HCT116 (cell line): ENCODE measurements around the gene ITGAD. TPM values are rescaled to one million over a fixed set of nuclear protein-coding genes. Genes with fewer than 3 reads are reported as not detected.

Experiments used
- ATAC-seq: fragments of 200-7000 bp; cut with Tn5 transposase; 2 replicates; pipeline ENCODE4 v1.9.1; 2020; ENCODE audit warnings: mild to moderate bottlenecking, moderate library complexity
- BruUV-seq: library from RNA; stranded (reverse); fragments of 400-500 nt; replicated peaks from 2 replicates; lab custom pipeline; 2021; lab: Mats Ljungman, UMichigan
- CTCF ChIA-PET: fragments of 300-600 bp; sonication (Branson Sonifier 250); formaldehyde crosslinking; loops from one replicate; lab custom pipeline; 2021; ENCODE audit warnings: antibody characterized with exemption; lab: Charles Lee
- POLR2A ChIA-PET: fragments of 300-600, 350-600 bp; sonication (Branson Sonifier 250); formaldehyde crosslinking; loops from one replicate; lab custom pipeline; 2021; ENCODE audit warnings: antibody characterized with exemption; lab: Charles Lee
- RAD21 ChIA-PET, 2 experiments: fragments of 300-600 bp; sonication (Branson Sonifier 250); formaldehyde crosslinking; loops; one replicate each; lab custom pipeline; 2023; ENCODE audit warnings: low total read pairs in 2 of 2; ENCODE audit not compliant: uncharacterized antibody in 2 of 2, unreplicated experiment in 2 of 2, low non-redundant PET in 1 of 2; lab: Charles Lee
- DNase-seq: peaks from one replicate; pipeline ENCODE4 v3.0.0-alpha.2; 2010; ENCODE audit warnings: low read depth, low spot score
- H2AFZ ChIP-seq: fragments of 200-600 bp; shearing (Covaris generic), sonication (generic); 2 replicates; pipeline ENCODE4 v1.6.1; 2017; ENCODE audit warnings: low read depth, mixed run types, mixed read lengths, antibody characterized with exemption, low read length; ENCODE audit not compliant: poor library complexity, severe bottlenecking
- H3K27ac ChIP-seq: 2 replicates; pipeline ENCODE4 v1.5.1; 2012; ENCODE audit warnings: low read depth, low read length
- H3K27me3 ChIP-seq: fragments of 200-600 bp; sonication (generic); 2 replicates; pipeline ENCODE4 v1.6.1; 2016; ENCODE audit warnings: mixed run types, low read length, mixed read lengths; ENCODE audit not compliant: insufficient read depth
- H3K36me3 ChIP-seq, 2 experiments: fragments of 200-500 bp in 1 of 2; fragments of 200-600 bp in 1 of 2; sonication (Bioruptor generic) in 1 of 2; sonication (generic) in 1 of 2; 2 replicates each; pipeline versions ENCODE4 v1.5.1 to v1.6.1; 2014 to 2016; ENCODE audit warnings: low read length in 2 of 2, inconsistent platforms in 1 of 2, mixed read lengths in 1 of 2, mixed run types in 1 of 2; ENCODE audit not compliant: insufficient read depth in 2 of 2, control insufficient read depth in 1 of 2
- H3K4me1 ChIP-seq, 2 experiments: fragments of 200-600 bp in 1 of 2; sonication (generic) in 1 of 2; 2 replicates each; pipeline versions ENCODE4 v1.5.1 to v1.6.1; 2012 to 2017; ENCODE audit warnings: low read length in 2 of 2, inconsistent platforms in 1 of 2, mild to moderate bottlenecking in 1 of 2, mixed read lengths in 1 of 2, mixed run types in 1 of 2, moderate library complexity in 1 of 2; ENCODE audit not compliant: insufficient read depth in 2 of 2, control insufficient read depth in 1 of 2
- H3K4me2 ChIP-seq: fragments of 200-600 bp; sonication (generic); 2 replicates; pipeline ENCODE4 v1.6.1; 2017; ENCODE audit warnings: mixed run types, low read length, mixed read lengths
- H3K4me3 ChIP-seq, 2 experiments: fragments of 200-600 bp in 1 of 2; sonication (generic) in 1 of 2; replicated peaks in 1 of 2; 2 replicates each; pipeline ENCODE4 v1.5.1; 2011 to 2016; ENCODE audit warnings: low read length in 2 of 2, control low read depth in 1 of 2, low read depth in 1 of 2, mild to moderate bottlenecking in 1 of 2, mixed read lengths in 1 of 2, mixed run types in 1 of 2
- H3K79me2 ChIP-seq: fragments of 200-600 bp; sonication (generic); 2 replicates; pipeline ENCODE4 v1.6.1; 2017; ENCODE audit warnings: mild to moderate bottlenecking, mixed run types, low read length, moderate library complexity, mixed read lengths; ENCODE audit not compliant: insufficient read depth
- H3K9ac ChIP-seq: fragments of 200-600 bp; sonication (generic); 2 replicates; pipeline ENCODE4 v1.6.1; 2016; ENCODE audit warnings: low read length, mixed read lengths
- H3K9me2 ChIP-seq: fragments of 200-600 bp; sonication (generic), shearing (Covaris generic); 2 replicates; pipeline ENCODE4 v1.6.1; 2017; ENCODE audit warnings: mixed run types, mild to moderate bottlenecking, moderate library complexity; ENCODE audit not compliant: insufficient read depth
- H3K9me3 ChIP-seq, 2 experiments: fragments of 200-500 bp in 1 of 2; fragments of 200-600 bp in 1 of 2; sonication (Bioruptor generic) in 1 of 2; sonication (generic) in 1 of 2; 2 replicates each; pipeline ENCODE4 v1.6.1; 2014 to 2017; ENCODE audit warnings: low read length in 2 of 2, mixed read lengths in 2 of 2, inconsistent platforms in 1 of 2, low read depth in 1 of 2, mild to moderate bottlenecking in 1 of 2, mixed run types in 1 of 2, moderate library complexity in 1 of 2; ENCODE audit not compliant: control insufficient read depth in 1 of 2, insufficient read depth in 1 of 2
- H4K20me1 ChIP-seq: fragments of 200-600 bp; sonication (generic), shearing (Covaris generic); 2 replicates; pipeline ENCODE4 v1.6.1; 2017; ENCODE audit warnings: mixed run types, mild to moderate bottlenecking, moderate library complexity; ENCODE audit not compliant: insufficient read depth
- CBX3 ChIP-seq: IDR thresholded peaks from 2 replicates; pipeline ENCODE4 v1.6.1; 2012; ENCODE audit warnings: low read depth
- EZH2phosphoT487 ChIP-seq: fragments of 200-600 bp; IDR thresholded peaks from 2 replicates; pipeline ENCODE4 v1.6.1; 2018; ENCODE audit warnings: antibody characterized with exemption, borderline replicate concordance
- JUND ChIP-seq: IDR thresholded peaks from 2 replicates; pipeline ENCODE4 v1.6.1; 2012
- POLR2A ChIP-seq: IDR thresholded peaks from 2 replicates; pipeline ENCODE4 v1.7.0; 2011; ENCODE audit warnings: borderline replicate concordance; ENCODE audit not compliant: insufficient read depth, insufficient read length; ENCODE audit errors: extremely low read depth
- POLR2AphosphoS5 ChIP-seq: IDR thresholded peaks from 2 replicates; pipeline ENCODE4 v1.6.1; 2011; ENCODE audit warnings: mild to moderate bottlenecking, low read depth, low read length, moderate library complexity
- SIN3A ChIP-seq: IDR thresholded peaks from 2 replicates; pipeline ENCODE4 v1.6.1; 2012; ENCODE audit warnings: low read depth
- SP1 ChIP-seq: IDR thresholded peaks from 2 replicates; pipeline ENCODE4 v1.6.1; 2012; ENCODE audit warnings: low read depth
- TCF7L2 ChIP-seq: IDR thresholded peaks from 2 replicates; pipeline ENCODE4 v1.7.0; 2011; ENCODE audit warnings: borderline replicate concordance, inconsistent platforms; ENCODE audit not compliant: insufficient read depth, insufficient read length; ENCODE audit errors: extremely low read depth
- ZFX ChIP-seq: fragments of 450-650 bp; IDR thresholded peaks from 2 replicates; pipeline ENCODE4 v1.6.1; 2017
- intact Hi-C: fragments of 100-400 bp; cut with micrococcal nuclease; formaldehyde crosslinking; loops from 2 replicates; pipeline ENCODE4 v1.10.0; 2022
- total RNA-seq: library from RNA; stranded (reverse); gene quantifications from one replicate; pipeline ENCODE4 v1.2.1, GENCODE V29; 2021; ENCODE audit not compliant: unreplicated experiment
- TF ChIP-seq, protein P1 (sequence below): IDR thresholded peaks from 2 replicates; pipeline ENCODE4 v1.6.1; 2012; ENCODE audit warnings: low read depth
- TF ChIP-seq, protein P2 (sequence below): IDR thresholded peaks from 2 replicates; pipeline ENCODE4 v1.6.1; 2012
- TF ChIP-seq, protein P3 (sequence below), 3 experiments: fragments of 200-600 bp in 1 of 3; sonication (generic) in 1 of 3; IDR thresholded peaks in 2 of 3; conservative IDR thresholded peaks in 1 of 3; 2 replicates each; pipeline ENCODE4 v1.5.1; 2012 to 2017; ENCODE audit warnings: low read depth in 2 of 3, low read length in 2 of 3, antibody characterized with exemption in 1 of 3, borderline replicate concordance in 1 of 3, control low read depth in 1 of 3, mild to moderate bottlenecking in 1 of 3, mixed read lengths in 1 of 3, mixed run types in 1 of 3, moderate library complexity in 1 of 3; ENCODE audit not compliant: insufficient read depth in 1 of 3

The ITGAD gene
- total RNA-seq, 1 experiment from 2014 or later = 0.12 TPM

DNA sequence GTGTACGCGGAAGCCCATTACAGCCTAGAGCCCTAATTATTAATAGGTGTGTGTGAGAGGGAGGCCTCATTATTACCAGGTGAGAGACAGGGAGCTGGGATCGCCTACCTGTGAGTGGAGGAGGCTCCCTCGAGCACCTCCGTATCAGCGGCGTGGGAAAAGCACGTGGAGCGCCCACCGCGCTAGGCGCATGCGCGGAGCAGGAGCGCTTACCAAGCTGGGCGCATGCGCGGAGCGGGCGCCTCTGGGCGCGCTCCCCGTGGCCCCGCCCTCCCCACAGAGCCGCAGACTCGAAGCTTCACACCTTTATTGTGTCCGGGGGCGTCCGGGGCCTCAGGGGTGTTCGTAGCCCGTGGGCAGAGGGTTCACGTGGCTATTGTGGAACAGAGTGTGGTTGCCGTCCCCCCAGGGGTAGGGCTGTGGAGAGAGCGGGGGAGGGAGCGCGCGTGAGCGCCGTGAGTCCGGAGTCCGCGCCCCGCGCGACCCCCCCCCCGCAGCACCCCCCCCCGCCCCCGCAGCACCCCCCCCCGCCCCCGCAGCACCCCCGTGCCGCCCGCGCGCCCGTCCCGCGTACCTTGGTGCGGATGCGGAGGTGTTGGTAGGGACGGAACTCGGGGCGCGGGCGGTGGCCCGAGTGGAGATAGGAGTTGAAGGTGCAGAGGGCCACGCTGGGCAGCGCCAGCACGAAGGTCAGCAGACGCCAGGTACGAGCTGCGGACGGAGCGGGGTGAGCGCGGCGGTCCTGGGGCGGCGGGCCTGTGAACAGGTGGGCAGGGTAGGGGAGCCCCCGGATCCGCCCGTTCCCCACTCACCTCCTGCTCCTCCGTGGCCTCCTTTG is 34.5 kb downstream of the ITGAD start:
- no peak overlapping the region for H2AFZ ChIP-seq
- no peak overlapping the region for H3K27ac ChIP-seq
- no peaks in the 10 kb centered on the region for H3K79me2 ChIP-seq
- ATAC-seq = no peak
- H3K9me3 ChIP-seq = no peaks in the 10 kb centered on the region
- CTCF ChIA-PET = no interaction called here
- H4K20me1 ChIP-seq = no peaks in the 10 kb centered on the region
- H3K9me2 ChIP-seq = no peaks in the 10 kb centered on the region
- H3K4me1 ChIP-seq = no peaks in the 10 kb centered on the region
- no peaks in the 10 kb centered on the region for H3K36me3 ChIP-seq
- DNase-seq = no peak
- intact Hi-C loops = no loop called here
- TF ChIP-seq SP1 (no peak), POLR2A (no peak), ZFX (no peak)
- TF ChIP-seq, protein P1, sequence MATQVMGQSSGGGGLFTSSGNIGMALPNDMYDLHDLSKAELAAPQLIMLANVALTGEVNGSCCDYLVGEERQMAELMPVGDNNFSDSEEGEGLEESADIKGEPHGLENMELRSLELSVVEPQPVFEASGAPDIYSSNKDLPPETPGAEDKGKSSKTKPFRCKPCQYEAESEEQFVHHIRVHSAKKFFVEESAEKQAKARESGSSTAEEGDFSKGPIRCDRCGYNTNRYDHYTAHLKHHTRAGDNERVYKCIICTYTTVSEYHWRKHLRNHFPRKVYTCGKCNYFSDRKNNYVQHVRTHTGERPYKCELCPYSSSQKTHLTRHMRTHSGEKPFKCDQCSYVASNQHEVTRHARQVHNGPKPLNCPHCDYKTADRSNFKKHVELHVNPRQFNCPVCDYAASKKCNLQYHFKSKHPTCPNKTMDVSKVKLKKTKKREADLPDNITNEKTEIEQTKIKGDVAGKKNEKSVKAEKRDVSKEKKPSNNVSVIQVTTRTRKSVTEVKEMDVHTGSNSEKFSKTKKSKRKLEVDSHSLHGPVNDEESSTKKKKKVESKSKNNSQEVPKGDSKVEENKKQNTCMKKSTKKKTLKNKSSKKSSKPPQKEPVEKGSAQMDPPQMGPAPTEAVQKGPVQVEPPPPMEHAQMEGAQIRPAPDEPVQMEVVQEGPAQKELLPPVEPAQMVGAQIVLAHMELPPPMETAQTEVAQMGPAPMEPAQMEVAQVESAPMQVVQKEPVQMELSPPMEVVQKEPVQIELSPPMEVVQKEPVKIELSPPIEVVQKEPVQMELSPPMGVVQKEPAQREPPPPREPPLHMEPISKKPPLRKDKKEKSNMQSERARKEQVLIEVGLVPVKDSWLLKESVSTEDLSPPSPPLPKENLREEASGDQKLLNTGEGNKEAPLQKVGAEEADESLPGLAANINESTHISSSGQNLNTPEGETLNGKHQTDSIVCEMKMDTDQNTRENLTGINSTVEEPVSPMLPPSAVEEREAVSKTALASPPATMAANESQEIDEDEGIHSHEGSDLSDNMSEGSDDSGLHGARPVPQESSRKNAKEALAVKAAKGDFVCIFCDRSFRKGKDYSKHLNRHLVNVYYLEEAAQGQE = no peak
- TF ChIP-seq, all 23 proteins: peak for 0
- Histone ChIP-seq H3K27me3 (0 out of 2 replicates have a peak, but pooled peaks cover 7% of the 10 kb centered on the region), H3K9ac (no peak overlapping the region), H3K4me3 (no peak overlapping the region), H3K4me2 (no peak overlapping the region)
- POLR2A ChIA-PET = no interaction called here
- RAD21 ChIA-PET = interaction anchor here in 1 of 2 experiments (0.5 kb wide), 1 partner anchor 22 kb away, joined by 8 read pairs; no protein-coding TSS in a partner anchor
- BruUV-seq = no TSS peak

DNA sequence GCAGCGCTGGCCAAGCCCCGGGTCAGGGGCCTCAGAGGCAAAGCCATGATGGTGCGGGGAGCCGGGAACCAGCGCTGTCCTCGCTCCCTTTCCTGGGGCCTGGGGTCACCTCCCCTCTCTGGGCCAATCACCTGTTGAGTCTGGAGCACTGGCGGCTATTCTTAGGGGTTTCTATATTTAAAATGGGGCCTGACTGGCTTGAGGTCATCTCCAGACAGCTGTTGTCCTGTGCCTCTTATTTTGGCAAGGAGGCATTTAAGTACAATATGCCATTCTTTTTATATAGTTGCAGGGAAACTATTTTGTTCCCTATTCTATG is 35.1 kb downstream of the ITGAD start, which contains the start of gene COX6A2:
TSS of gene COX6A2 (minus strand) at position 82 of the 319 bp plus-strand sequence. CDS start at position 47, 35 bp downstream.
- Histone ChIP-seq H3K9me2 (no peaks in the 10 kb centered on the region), H4K20me1 (no peaks in the 10 kb centered on the region), H3K4me3 (no peak within 1 kb of the TSS), H3K9ac (no peak within 1 kb of the TSS), H2AFZ (no peak within 1 kb of the TSS), H3K9me3 (no peaks in the 10 kb centered on the region), H3K36me3 (no peaks in the 10 kb centered on the region), H3K27me3 (0 out of 2 replicates have a peak, but pooled peaks cover 6% of the 10 kb centered on the region), H3K79me2 (no peaks in the 10 kb centered on the region), H3K27ac (no peak within 1 kb of the TSS), H3K4me2 (no peak within 1 kb of the TSS), H3K4me1 (no peaks in the 10 kb centered on the region)
- intact Hi-C loops = no loop called here
- ChIA-PET CTCF (interaction anchor here (1.5 kb wide), 1 partner anchor 475 kb away, joined by 3 read pairs; no protein-coding TSS in a partner anchor), POLR2A (no interaction called here), RAD21 (interaction anchor here in 1 of 2 experiments (0.5 kb wide), 1 partner anchor 21 kb away, joined by 8 read pairs; no protein-coding TSS in a partner anchor)
- no peak for DNase-seq
- ATAC-seq = no peak
- TF ChIP-seq SIN3A (no peak), EZH2phosphoT487 (no peak), TCF7L2 (no peak), JUND (no peak), POLR2AphosphoS5 (no peak), CBX3 (no peak)
- TF ChIP-seq, protein P2, sequence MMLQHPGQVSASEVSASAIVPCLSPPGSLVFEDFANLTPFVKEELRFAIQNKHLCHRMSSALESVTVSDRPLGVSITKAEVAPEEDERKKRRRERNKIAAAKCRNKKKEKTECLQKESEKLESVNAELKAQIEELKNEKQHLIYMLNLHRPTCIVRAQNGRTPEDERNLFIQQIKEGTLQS = no peak
- TF ChIP-seq, protein P3, sequence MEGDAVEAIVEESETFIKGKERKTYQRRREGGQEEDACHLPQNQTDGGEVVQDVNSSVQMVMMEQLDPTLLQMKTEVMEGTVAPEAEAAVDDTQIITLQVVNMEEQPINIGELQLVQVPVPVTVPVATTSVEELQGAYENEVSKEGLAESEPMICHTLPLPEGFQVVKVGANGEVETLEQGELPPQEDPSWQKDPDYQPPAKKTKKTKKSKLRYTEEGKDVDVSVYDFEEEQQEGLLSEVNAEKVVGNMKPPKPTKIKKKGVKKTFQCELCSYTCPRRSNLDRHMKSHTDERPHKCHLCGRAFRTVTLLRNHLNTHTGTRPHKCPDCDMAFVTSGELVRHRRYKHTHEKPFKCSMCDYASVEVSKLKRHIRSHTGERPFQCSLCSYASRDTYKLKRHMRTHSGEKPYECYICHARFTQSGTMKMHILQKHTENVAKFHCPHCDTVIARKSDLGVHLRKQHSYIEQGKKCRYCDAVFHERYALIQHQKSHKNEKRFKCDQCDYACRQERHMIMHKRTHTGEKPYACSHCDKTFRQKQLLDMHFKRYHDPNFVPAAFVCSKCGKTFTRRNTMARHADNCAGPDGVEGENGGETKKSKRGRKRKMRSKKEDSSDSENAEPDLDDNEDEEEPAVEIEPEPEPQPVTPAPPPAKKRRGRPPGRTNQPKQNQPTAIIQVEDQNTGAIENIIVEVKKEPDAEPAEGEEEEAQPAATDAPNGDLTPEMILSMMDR (IDR thresholded peaks at IDR 0.05 in 2 of 3, conservative IDR thresholded peaks at IDR 0.05 in 1 of 3; ENCODE audit: borderline replicate concordance in 1 of 3, insufficient read depth in 1 of 3, low read depth in 2 of 3, low read length in 2 of 3) = no peak
- BruUV-seq = no TSS peak
